A673 (cell line): ENCODE results near the gene SLC25A13. TPM values are rescaled to one million over a fixed set of nuclear protein-coding genes. Genes with fewer than 3 reads are reported as not detected.

ENCODE experiments used
- BruUV-seq: library from RNA; stranded (reverse); fragments of 400-500 nt; replicated peaks from 2 replicates; lab custom pipeline; 2021; lab: Mats Ljungman, UMichigan
- CTCF ChIA-PET: fragments of 300-600 bp; sonication (Branson Sonifier 250); formaldehyde crosslinking; loops from one replicate; lab custom pipeline; 2022; ENCODE audit warnings: antibody characterized with exemption; lab: Charles Lee
- POLR2A ChIA-PET: fragments of 300-600 bp; sonication (Branson Sonifier 250); formaldehyde crosslinking; loops from one replicate; lab custom pipeline; 2022; ENCODE audit warnings: antibody characterized with exemption; ENCODE audit not compliant: low non-redundant PET; lab: Charles Lee
- DNase-seq: peaks from one replicate; pipeline ENCODE4 v3.0.0-alpha.2; 2015; ENCODE audit warnings: low spot score
- H3K27ac ChIP-seq: fragments of 200-600 bp; sonication (generic); 2 replicates; pipeline ENCODE4 v1.5.1; 2016; ENCODE audit warnings: mixed run types, low read depth, mild to moderate bottlenecking, mixed read lengths, antibody characterized with exemption, low read length; ENCODE audit not compliant: poor library complexity, severe bottlenecking
- H3K27me3 ChIP-seq: fragments of 200-600 bp; sonication (generic); replicated peaks from 2 replicates; pipeline ENCODE4 v1.6.1; 2017; ENCODE audit warnings: mixed run types, low read depth, mild to moderate bottlenecking, mixed read lengths, antibody characterized with exemption, low read length; ENCODE audit not compliant: insufficient read depth, poor library complexity
- H3K36me3 ChIP-seq: fragments of 200-600 bp; sonication (generic); 2 replicates; pipeline ENCODE4 v1.6.1; 2016; ENCODE audit warnings: mixed run types, mild to moderate bottlenecking, mixed read lengths, antibody characterized with exemption, low read length; ENCODE audit not compliant: insufficient read depth, poor library complexity, severe bottlenecking
- H3K4me1 ChIP-seq: fragments of 200-600 bp; sonication (generic); 2 replicates; pipeline ENCODE4 v1.6.1; 2017; ENCODE audit warnings: mixed run types, mild to moderate bottlenecking, mixed read lengths, antibody characterized with exemption, low read length; ENCODE audit not compliant: insufficient read depth, poor library complexity, severe bottlenecking
- H3K4me3 ChIP-seq: fragments of 200-600 bp; sonication (generic); 2 replicates; pipeline ENCODE4 v1.5.1; 2016; ENCODE audit warnings: low read depth, mixed run types, mild to moderate bottlenecking, mixed read lengths, low read length; ENCODE audit not compliant: poor library complexity, severe bottlenecking
- H3K9me3 ChIP-seq: fragments of 200-600 bp; sonication (generic); 2 replicates; pipeline ENCODE4 v1.6.1; 2016; ENCODE audit warnings: mixed run types, low read depth, mild to moderate bottlenecking, mixed read lengths, antibody characterized with exemption, low read length; ENCODE audit not compliant: poor library complexity, severe bottlenecking
- CTCF ChIP-seq: fragments of 300-800, 200-600 bp; sonication (generic); conservative IDR thresholded peaks from 2 replicates; pipeline ENCODE4 v1.5.1; 2017; ENCODE audit warnings: low read depth, mild to moderate bottlenecking, antibody characterized with exemption, low read length, moderate library complexity, mixed read lengths
- EZH2 ChIP-seq: fragments of 200-600 bp; sonication (generic); IDR thresholded peaks from 2 replicates; pipeline ENCODE4 v1.6.1; 2017; ENCODE audit warnings: borderline replicate concordance, low read depth, mild to moderate bottlenecking, mixed read lengths, antibody characterized with exemption, low read length; ENCODE audit not compliant: poor library complexity, severe bottlenecking
- intact Hi-C: fragments of 100-400 bp; cut with micrococcal nuclease; formaldehyde crosslinking; loops from one replicate; pipeline ENCODE4 v1.10.0; 2022; ENCODE audit not compliant: unreplicated experiment
- total RNA-seq: library from RNA; stranded (reverse); gene quantifications from 2 replicates; pipeline ENCODE4 v1.2.3, GENCODE V29; 2021

Gene SLC25A13
- total RNA-seq, 1 experiment from 2014 or later, result 22.7 TPM

- H3K9me3 ChIP-seq, result no peaks in the 10 kb centered on the region
- no peak for TF ChIP-seq EZH2
- TF ChIP-seq CTCF, result no peak
- no peaks in the 10 kb centered on the region for H3K36me3 ChIP-seq
- H3K4me3 ChIP-seq, result no peak overlapping the region
- peaks cover 7% of the 10 kb centered on the region for H3K4me1 ChIP-seq
- CTCF ChIA-PET, result no interaction called here
- POLR2A ChIA-PET, result no interaction called here
- no peak overlapping the region for H3K27ac ChIP-seq
- no peaks in the 10 kb centered on the region for H3K27me3 ChIP-seq
- intact Hi-C loops, result no loop called here
- no TSS peak for BruUV-seq
- DNase-seq, result no peak
Measured at GRCh38 chr7:96306385-96307125, 15.3 kb downstream of the SLC25A13 start.

- peaks cover 9% of the 10 kb centered on the region for H3K4me1 ChIP-seq
- H3K36me3 ChIP-seq, result no peaks in the 10 kb centered on the region
- intact Hi-C loops, result no loop called here
- H3K27ac ChIP-seq, result no peak overlapping the region
- TF ChIP-seq CTCF (no peak), EZH2 (no peak)
- no peak for DNase-seq
- POLR2A ChIA-PET, result no interaction called here
- no peaks in the 10 kb centered on the region for H3K27me3 ChIP-seq
- no peak overlapping the region for H3K4me3 ChIP-seq
- H3K9me3 ChIP-seq, result no peaks in the 10 kb centered on the region
- BruUV-seq, result no TSS peak
- CTCF ChIA-PET, result no interaction called here
Measured at GRCh38 chr7:96305915-96306314, 16.0 kb downstream of the SLC25A13 start.

- ChIA-PET POLR2A (no interaction called here), CTCF (interaction anchor here (0.5 kb wide), 1 partner anchor 28 kb away, joined by 5 read pairs; no protein-coding TSS in a partner anchor)
- Histone ChIP-seq H3K4me1 (peaks cover 9% of the 10 kb centered on the region), H3K36me3 (no peaks in the 10 kb centered on the region), H3K27ac (no peak overlapping the region), H3K9me3 (no peaks in the 10 kb centered on the region), H3K27me3 (no peaks in the 10 kb centered on the region), H3K4me3 (no peak overlapping the region)
- no peak for DNase-seq
- TF ChIP-seq EZH2 (no peak), CTCF (no peak)
- intact Hi-C loops, result no loop called here
- no TSS peak for BruUV-seq
Measured at GRCh38 chr7:96304573-96304972, 17.3 kb downstream of the SLC25A13 start.
